ENCODE data around the gene DENND1A.
"Not testable (repeated sequence)": the region's sequence is repeated elsewhere in the genome, so short reads cannot be mapped to it uniquely, and the experiment has no call there.

Gene DENND1A, protein sequence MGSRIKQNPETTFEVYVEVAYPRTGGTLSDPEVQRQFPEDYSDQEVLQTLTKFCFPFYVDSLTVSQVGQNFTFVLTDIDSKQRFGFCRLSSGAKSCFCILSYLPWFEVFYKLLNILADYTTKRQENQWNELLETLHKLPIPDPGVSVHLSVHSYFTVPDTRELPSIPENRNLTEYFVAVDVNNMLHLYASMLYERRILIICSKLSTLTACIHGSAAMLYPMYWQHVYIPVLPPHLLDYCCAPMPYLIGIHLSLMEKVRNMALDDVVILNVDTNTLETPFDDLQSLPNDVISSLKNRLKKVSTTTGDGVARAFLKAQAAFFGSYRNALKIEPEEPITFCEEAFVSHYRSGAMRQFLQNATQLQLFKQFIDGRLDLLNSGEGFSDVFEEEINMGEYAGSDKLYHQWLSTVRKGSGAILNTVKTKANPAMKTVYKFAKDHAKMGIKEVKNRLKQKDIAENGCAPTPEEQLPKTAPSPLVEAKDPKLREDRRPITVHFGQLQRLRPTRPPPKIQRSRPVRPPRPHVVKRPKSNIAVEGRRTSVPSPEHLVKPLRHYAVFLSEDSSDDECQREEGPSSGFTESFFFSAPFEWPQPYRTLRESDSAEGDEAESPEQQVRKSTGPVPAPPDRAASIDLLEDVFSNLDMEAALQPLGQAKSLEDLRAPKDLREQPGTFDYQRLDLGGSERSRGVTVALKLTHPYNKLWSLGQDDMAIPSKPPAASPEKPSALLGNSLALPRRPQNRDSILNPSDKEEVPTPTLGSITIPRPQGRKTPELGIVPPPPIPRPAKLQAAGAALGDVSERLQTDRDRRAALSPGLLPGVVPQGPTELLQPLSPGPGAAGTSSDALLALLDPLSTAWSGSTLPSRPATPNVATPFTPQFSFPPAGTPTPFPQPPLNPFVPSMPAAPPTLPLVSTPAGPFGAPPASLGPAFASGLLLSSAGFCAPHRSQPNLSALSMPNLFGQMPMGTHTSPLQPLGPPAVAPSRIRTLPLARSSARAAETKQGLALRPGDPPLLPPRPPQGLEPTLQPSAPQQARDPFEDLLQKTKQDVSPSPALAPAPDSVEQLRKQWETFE

GRCh38 chr9:123929870-123930831 is at the start of gene DENND1A:
Gene DENND1A, minus strand, starts transcription at chr9:123930126. Its CDS starts 221 bp downstream, at chr9:123929905.
- in situ Hi-C loops (cut with MboI; ENCODE audit: low sequenced_read_pairs), result no loop called here

- in situ Hi-C loops (cut with MboI; ENCODE audit: low sequenced_read_pairs), result no loop called here
These were observed 49.1 kb upstream of the DENND1A start for GRCh38 chr9:123978981-123979380.

DNA sequence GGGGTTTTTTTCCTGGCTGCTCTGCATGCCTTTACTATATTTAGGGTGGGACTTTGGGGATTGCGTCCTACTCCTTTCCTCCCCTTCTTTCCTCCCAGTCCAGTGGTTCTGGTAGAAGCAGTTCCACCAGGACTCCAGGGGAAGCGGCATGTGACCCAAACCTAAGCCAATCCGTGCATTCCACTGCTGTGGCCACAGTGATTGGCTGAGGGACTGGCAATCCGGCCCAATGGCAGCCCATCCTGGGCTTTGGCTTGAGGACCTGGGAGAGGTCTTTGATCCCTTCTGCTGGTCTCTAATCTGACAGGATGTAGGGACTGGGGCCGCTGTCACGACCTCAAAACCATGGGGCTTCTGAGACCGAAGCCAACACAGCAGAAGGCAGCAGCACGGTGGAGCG is 46.7 kb upstream of the DENND1A start:
- in situ Hi-C loops (cut with MboI; ENCODE audit: low sequenced_read_pairs), result not testable (repeated sequence)

DNA sequence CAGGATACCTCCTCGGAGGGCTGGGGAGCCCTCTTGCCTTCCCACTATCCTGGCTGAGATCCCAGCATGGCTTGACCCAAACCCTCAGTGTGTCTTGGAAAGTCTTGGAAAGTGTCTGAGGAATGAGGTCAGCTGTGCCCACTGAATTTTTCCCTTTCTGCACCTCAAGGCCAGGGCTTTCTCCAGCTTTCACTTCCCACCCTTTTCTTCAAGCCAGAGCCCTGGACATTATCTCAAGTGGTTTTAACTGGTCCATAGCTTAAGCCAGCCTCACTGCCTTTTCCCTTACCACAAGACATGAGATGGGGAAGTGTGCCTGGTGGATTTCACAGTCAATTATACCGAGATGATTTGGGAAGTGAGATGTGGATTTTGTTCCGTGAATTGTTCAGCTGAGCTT is 45.9 kb upstream of the DENND1A start:
- in situ Hi-C loops (cut with MboI; ENCODE audit: low sequenced_read_pairs), result no loop called here

DNA sequence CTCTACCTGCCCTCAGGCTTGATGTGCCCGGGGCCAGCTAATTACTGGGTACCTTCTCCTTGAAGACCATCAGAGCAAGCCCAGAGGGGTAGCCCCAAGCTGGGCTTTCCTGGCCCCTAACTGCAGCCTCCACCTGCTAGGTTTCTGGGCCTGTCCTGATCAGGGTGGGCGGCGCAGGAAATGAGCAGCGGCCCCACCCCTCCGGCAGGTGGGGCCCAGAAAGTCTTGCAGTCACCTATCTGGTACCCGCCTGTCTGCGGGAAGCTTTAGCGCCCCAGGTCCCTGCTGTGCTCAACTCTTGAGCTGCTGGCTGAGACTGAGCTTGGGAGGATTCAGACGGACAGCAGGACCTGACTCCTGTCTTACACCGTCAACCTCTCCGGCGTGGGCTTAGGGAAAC is 44.5 kb upstream of the DENND1A start:
- in situ Hi-C loops (cut with MboI; ENCODE audit: low sequenced_read_pairs), result no loop called here

DNA sequence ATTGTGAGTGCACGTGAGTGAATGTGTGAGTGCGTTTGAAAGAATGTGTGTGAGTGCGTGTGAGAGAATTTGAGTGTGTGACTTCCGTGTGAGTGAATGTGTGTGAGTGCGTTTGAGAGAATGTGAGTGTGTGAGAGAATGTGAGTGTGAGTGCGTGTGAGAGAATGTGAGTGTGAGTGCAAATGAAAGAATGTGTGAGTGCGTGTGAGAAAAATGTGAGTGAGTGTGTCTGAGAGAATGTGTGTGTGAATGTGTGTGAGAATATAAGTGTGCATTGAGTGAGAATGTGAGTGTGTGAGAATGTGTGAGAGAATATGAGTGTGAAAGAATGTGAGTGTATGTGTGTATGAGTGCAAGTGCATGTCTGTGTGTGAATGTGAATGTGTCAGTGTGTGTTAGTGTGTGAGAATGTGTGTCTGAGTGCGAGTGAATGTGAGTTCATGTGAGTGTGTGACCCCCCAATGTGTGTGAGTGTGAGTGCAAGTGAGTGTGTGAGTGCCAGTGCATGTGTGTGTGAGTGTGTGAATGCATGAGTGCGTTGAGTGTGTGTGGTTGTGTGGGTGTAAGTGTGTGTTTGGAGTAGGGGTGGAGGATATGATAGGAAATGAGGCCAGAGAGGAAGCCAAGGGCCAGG is 43.8 kb upstream of the DENND1A start:
- in situ Hi-C loops (cut with MboI; ENCODE audit: low sequenced_read_pairs), result no loop called here

GRCh38 chr9:123972618-123973017 is 42.7 kb upstream of the DENND1A start:
- in situ Hi-C loops (cut with MboI; ENCODE audit: low sequenced_read_pairs), result no loop called here

- in situ Hi-C loops (cut with MboI; ENCODE audit: low sequenced_read_pairs), result no loop called here
These were observed 37.4 kb upstream of the DENND1A start for GRCh38 chr9:123967323-123967722.

- in situ Hi-C loops (cut with MboI; ENCODE audit: low sequenced_read_pairs), result no loop called here
These were observed 36.1 kb upstream of the DENND1A start for GRCh38 chr9:123965801-123966686.

DNA sequence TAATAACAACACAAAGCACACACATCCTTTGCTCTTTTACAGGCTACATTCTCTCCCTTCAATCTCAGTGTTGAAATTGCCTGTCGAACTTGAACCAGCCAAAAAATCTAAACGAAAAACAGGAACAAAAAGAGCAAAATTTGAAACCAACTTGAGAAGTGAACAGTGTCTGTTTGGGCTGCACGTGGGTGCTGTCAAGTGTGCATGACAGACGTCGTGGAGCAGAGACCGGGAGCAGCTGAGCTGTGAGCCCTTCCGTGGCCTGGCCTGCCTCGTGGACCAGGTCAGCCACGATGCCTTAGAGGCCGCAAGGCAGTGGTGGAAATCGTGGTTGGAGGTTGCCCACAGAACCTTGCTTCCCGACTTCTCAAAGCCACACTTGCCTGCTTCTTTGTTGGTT is 34.8 kb upstream of the DENND1A start:
- in situ Hi-C loops (cut with MboI; ENCODE audit: low sequenced_read_pairs), result no loop called here

DNA sequence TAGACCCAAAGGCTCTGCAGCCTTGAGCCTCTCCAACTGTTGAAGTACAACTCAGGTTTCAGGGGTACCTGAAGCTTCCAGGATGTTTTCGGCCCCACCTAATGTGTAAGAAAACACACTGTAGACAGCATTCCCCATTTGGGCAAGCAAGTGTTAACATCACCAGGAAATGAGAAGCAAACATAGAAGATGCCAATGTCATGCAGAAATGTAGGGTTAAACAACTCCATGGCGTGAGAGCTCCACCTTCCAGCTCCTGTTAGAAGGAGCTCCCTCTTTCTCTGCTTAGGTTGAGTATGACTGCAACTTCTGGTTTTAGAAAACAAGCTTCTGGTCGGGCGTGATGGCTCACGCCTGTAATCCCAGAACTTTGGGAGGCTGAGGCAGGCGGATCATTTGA is 31.0 kb upstream of the DENND1A start:
- in situ Hi-C loops (cut with MboI; ENCODE audit: low sequenced_read_pairs), result no loop called here

GRCh38 chr9:123960366-123960765 is 30.4 kb upstream of the DENND1A start:
- in situ Hi-C loops (cut with MboI; ENCODE audit: low sequenced_read_pairs), result no loop called here

DNA sequence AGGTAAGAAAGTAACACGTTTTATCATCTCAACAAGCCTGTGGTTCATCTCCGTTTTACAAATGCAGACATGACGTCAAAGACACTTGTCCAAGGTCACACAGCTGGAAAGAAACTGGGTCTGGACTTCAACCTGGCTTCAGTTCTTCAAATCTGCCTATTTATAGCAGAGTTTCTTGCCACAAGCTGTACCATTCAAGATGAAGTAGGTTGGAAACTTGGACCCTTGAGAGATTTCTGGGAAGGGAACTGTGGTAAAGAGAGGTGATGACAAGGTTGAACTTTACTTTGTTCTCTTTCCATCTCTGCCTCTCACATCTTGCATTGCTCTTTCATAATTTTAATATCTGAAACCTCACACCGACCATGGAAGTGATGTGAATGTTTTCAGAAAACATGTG is 29.9 kb upstream of the DENND1A start:
- in situ Hi-C loops (cut with MboI; ENCODE audit: low sequenced_read_pairs), result no loop called here

DNA sequence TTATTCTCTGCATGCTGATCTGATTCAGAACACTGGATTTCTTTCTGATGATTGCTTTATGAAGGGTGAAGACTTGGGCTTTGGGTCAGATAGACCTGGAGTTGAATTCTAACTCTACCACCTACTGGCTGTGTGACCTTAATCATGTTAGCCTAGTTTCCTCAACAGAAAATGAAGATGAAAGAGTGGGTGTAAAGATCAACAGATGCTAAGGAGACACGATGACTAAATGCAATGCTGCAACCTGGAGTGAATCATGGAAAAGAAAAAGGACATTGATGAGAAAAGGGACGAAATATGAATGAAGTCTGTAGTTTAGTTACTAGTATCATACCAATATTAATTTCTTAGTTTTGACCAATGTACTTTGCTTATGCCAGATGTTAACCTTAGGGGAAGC is 27.8 kb upstream of the DENND1A start:
- in situ Hi-C loops (cut with MboI; ENCODE audit: low sequenced_read_pairs), result no loop called here

DNA sequence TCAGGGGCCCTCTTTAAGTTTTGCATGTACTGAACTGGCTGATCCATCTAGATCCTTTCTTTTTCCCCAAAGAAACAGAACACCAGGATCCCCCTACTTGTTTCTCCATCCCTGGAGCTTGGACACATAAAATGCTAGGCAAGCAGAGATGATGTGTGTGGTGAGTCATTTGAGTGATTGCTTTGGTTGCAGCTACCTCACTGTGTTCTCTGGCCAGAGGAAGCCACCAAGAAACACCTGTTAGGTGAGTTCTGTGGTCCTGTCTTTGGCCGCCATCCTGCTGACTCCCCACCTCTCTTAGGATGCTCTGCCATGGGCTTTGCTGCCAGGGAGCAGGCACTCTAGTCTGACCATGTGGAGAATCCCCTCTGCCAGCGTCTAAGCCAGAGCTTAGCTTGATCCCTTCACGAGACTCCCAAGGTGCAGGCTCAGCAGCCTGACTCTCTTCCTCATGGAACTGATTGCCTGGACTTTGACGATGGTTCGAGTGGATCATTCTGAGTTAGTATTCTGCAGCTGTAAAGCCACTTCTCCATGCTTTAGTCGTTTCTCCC is 27.3 kb upstream of the DENND1A start:
- in situ Hi-C loops (cut with MboI; ENCODE audit: low sequenced_read_pairs), result no loop called here

GRCh38 chr9:123955637-123956036 is 25.7 kb upstream of the DENND1A start:
- in situ Hi-C loops (cut with MboI; ENCODE audit: low sequenced_read_pairs), result no loop called here

DNA sequence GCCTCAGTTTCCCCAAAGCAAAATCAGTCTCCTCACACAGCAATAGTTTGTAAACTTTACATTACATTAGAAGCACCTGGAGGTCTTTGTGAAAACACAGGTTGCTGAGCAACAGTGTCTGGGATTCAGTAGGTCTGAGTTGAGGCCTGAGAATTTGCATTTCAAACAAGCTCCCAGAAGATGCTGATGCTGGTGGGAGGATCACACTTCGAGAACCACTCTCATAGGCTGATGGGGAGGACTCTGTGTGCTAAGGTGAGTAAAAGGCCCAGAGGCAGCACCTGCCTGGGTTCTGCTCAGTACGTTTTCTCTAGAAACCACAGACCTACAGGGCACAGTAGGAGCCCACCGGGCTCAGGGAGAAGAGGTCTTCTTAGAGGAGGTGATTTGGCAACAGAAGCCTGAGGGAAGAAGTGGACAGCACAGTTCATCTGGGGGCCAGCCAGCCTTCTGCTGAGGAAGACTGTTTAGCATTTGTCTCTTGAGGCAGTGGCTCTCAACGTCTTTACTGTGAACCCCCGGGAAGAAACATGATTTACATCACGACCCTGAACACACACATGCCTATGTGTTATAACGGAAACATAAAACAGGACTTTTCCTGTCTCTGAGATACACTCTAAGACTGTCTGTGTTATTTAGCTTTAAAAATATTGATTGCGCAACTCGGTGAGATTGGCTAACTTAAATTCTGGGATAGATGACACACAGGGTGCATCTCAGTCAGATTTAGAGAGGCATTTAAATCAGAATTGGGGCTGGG is 24.8 kb upstream of the DENND1A start:
- in situ Hi-C loops (cut with MboI; ENCODE audit: low sequenced_read_pairs), result no loop called here
